Keratinocyte (primary cell): ENCODE measurements around the gene NCKAP1.

Source experiments
- EZH2 ChIP-seq: IDR thresholded peaks from one replicate; pipeline ENCODE4 v1.6.1; 2012; ENCODE audit warnings: inconsistent platforms, mild to moderate bottlenecking, low read length, moderate library complexity
- TF ChIP-seq, protein P1 (sequence below), 3 experiments: IDR thresholded peaks in 1 of 3; conservative IDR thresholded peaks in 1 of 3; optimal IDR thresholded peaks in 1 of 3; 2 replicates in 2 of 3; 3 replicates in 1 of 3; pipeline versions ENCODE3 to v1.5.1; 2011; ENCODE audit warnings: low read length in 3 of 3, mild to moderate bottlenecking in 3 of 3, moderate library complexity in 2 of 3, control low read depth in 1 of 3, inconsistent platforms in 1 of 3; ENCODE audit not compliant: insufficient read depth in 2 of 3; ENCODE audit errors: extremely low read depth in 1 of 3

DNA sequence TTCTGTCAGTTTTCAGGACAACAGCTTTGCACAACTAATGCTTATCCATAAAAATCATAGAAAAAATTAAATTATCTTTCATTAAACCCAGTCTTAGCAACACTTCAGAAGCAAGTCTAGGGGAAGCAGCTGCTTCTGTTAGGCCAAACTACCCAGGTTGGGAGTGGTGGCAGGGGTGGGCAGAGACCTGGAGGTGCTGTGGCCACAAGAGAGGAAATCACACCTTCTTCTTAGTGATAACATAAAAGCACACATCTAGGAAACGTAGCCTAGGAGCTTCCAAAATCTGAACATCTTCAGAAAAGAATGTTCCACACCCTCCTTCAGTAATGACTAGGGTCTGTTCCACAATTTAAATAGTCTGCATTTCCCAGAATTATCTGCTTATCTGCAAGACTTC lies 139.5 kb downstream of the NCKAP1 start:
- TF ChIP-seq EZH2 = no peak
- TF ChIP-seq, protein P1, sequence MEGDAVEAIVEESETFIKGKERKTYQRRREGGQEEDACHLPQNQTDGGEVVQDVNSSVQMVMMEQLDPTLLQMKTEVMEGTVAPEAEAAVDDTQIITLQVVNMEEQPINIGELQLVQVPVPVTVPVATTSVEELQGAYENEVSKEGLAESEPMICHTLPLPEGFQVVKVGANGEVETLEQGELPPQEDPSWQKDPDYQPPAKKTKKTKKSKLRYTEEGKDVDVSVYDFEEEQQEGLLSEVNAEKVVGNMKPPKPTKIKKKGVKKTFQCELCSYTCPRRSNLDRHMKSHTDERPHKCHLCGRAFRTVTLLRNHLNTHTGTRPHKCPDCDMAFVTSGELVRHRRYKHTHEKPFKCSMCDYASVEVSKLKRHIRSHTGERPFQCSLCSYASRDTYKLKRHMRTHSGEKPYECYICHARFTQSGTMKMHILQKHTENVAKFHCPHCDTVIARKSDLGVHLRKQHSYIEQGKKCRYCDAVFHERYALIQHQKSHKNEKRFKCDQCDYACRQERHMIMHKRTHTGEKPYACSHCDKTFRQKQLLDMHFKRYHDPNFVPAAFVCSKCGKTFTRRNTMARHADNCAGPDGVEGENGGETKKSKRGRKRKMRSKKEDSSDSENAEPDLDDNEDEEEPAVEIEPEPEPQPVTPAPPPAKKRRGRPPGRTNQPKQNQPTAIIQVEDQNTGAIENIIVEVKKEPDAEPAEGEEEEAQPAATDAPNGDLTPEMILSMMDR (optimal IDR thresholded peaks at IDR 0.05 in 1 of 3, IDR thresholded peaks at IDR 0.05 in 1 of 3, conservative IDR thresholded peaks at IDR 0.05 in 1 of 3; ENCODE audit: extremely low read depth in 1 of 3, insufficient read depth in 2 of 3, low read length in 3 of 3) = no peak
